ENCODE data around the gene NDUFB7. TPM values are rescaled to one million over a fixed set of nuclear protein-coding genes. Genes with fewer than 3 reads are reported as not detected.
"Not testable (repeated sequence)": the region's sequence is repeated elsewhere in the genome, so short reads cannot be mapped to it uniquely, and the experiment has no call there.

Gene NDUFB7
- total RNA-seq, 2 donors from 2014 or later = 121 to 206 TPM

DNA sequence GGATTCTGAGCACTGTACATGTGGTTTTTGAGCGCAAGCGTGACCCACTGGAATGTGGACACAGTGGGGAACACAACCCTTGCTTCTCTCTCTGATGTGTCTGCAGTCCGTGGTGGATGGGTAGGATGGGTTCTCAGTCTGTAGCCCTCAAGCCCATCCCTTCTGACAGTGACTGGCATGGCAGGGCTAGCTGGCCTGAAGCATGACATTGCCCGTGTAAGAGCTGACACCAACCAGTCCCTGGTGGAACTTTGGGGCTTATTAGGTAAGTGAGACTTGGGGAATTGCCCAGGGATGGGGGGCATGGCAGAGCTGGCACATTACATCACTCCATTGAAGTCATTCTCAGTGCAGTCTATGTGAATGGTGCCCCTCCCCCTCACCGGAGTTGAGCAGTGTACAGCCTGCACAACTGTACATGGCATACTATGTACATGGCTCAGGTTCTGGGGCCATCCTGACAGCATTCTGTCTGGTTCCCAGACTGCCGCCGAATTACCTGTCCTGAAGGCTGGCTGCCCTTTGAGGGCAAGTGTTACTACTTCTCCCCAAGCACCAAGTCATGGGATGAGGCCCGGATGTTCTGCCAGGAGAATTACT lies 27.8 kb upstream of the NDUFB7 start:
- H3K4me1 ChIP-seq = no peaks in the 10 kb centered on the region
- H3K4me3 ChIP-seq = no peak overlapping the region
- H3K36me3 ChIP-seq (replicated peaks in 1 of 2; ENCODE audit: insufficient read depth in 1 of 2, low read depth in 2 of 2) = no peaks in the 10 kb centered on the region
- no peak for TF ChIP-seq POLR2A (IDR thresholded peaks at IDR 0.05)
- TF ChIP-seq, protein P1, sequence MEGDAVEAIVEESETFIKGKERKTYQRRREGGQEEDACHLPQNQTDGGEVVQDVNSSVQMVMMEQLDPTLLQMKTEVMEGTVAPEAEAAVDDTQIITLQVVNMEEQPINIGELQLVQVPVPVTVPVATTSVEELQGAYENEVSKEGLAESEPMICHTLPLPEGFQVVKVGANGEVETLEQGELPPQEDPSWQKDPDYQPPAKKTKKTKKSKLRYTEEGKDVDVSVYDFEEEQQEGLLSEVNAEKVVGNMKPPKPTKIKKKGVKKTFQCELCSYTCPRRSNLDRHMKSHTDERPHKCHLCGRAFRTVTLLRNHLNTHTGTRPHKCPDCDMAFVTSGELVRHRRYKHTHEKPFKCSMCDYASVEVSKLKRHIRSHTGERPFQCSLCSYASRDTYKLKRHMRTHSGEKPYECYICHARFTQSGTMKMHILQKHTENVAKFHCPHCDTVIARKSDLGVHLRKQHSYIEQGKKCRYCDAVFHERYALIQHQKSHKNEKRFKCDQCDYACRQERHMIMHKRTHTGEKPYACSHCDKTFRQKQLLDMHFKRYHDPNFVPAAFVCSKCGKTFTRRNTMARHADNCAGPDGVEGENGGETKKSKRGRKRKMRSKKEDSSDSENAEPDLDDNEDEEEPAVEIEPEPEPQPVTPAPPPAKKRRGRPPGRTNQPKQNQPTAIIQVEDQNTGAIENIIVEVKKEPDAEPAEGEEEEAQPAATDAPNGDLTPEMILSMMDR (IDR thresholded peaks at IDR 0.05) = no peak
- intact Hi-C loops (cut with DNase I) = no loop called here
- ATAC-seq (no peak), DNase-seq (no peak)
- no peak overlapping the region for H3K27ac ChIP-seq
- peaks cover 0 to 3% (median 0%) of the 10 kb centered on the region in 3 donors for H3K9me3 ChIP-seq
- no peaks in the 10 kb centered on the region for H3K27me3 ChIP-seq
- WGBS, 2 donors = 69 to 83% methylated on average over 5 to 8 of the region's 8 CpGs

DNA sequence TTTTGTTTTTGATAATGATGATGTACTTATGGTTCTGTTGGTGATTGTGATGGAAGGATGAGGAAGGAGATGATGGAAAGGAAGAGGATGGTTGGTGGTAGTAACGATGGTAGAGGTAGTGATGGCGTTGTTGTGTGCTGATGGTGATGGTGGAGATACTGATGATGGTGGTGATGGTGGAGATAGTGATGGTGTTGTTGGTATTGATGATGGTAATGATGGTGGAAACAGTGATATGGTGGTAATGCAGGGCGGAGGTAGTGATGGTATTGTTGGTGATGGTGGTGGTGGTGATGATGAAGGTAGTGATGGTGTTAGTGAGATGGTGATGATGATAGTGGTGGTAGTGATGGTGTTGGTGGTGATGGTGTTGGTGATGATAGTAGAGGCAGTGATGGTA lies 23.7 kb upstream of the NDUFB7 start:
- intact Hi-C loops (cut with DNase I) = no loop called here
- DNase-seq (no peak), ATAC-seq (no peak)
- H3K4me3 ChIP-seq = no peak overlapping the region
- H3K9me3 ChIP-seq = no peaks in the 10 kb centered on the region
- WGBS, 2 donors = 54 to 69% methylated on average over 3 of the region's 3 CpGs
- no peaks in the 10 kb centered on the region for H3K36me3 ChIP-seq (replicated peaks in 1 of 2; ENCODE audit: insufficient read depth in 1 of 2, low read depth in 2 of 2)
- no peaks in the 10 kb centered on the region for H3K27me3 ChIP-seq
- H3K27ac ChIP-seq = no peak overlapping the region
- TF ChIP-seq POLR2A (IDR thresholded peaks at IDR 0.05) = no peak
- TF ChIP-seq, protein P1 (IDR thresholded peaks at IDR 0.05) = no peak
- H3K4me1 ChIP-seq = no peaks in the 10 kb centered on the region

DNA sequence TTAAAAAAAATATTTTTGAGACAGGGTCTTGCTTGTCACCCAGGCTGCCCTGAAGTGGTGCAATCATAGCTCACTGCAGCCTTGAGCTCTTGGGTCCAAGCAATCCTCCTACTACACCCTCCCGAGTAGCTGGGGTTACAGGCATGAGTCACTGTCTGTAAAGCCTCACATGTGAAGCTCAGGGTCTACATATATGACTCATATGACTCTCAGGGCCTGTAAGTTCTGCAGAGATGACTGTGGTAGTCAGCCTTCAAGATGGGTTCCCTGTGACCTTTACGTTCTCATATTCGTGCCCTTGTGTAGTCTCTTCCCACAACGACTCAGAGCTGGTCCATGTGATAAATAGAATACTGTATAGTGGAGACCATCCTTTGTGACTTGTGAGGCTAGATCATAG lies 17.6 kb upstream of the NDUFB7 start:
- H3K36me3 ChIP-seq (replicated peaks in 1 of 2; ENCODE audit: insufficient read depth in 1 of 2, low read depth in 2 of 2); ATAC-seq; intact Hi-C loops (cut with DNase I); H3K4me1 ChIP-seq; H3K27ac ChIP-seq; H3K27me3 ChIP-seq; H3K4me3 ChIP-seq; H3K9me3 ChIP-seq; DNase-seq: not testable (repeated sequence)
- WGBS, 2 donors = 39% methylated on average over 3 of the region's 4 CpGs; no CpG with 5 or more reads in 1 of the 2 donors

DNA sequence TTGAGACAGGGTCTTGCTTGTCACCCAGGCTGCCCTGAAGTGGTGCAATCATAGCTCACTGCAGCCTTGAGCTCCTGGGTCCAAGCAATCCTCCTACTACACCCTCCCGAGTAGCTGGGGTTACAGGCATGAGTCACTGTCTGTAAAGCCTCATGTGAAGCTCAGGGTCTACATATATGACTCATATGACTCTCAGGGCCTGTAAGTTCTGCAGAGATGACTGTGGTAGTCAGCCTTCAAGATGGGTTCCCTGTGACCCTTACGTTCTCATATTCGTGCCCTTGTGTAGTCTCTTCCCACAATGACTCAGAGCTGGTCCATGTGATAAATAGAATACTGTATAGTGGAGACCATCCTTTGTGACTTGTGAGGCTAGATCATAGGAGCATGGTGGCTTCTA lies 13.3 kb upstream of the NDUFB7 start:
- H3K9me3 ChIP-seq; ATAC-seq; H3K27me3 ChIP-seq; H3K4me3 ChIP-seq; intact Hi-C loops (cut with DNase I); H3K36me3 ChIP-seq (replicated peaks in 1 of 2; ENCODE audit: insufficient read depth in 1 of 2, low read depth in 2 of 2); H3K27ac ChIP-seq; H3K4me1 ChIP-seq; DNase-seq: not testable (repeated sequence)
- 20 to 38% methylated on average over 2 to 3 of the region's 3 CpGs for WGBS, 2 donors

DNA sequence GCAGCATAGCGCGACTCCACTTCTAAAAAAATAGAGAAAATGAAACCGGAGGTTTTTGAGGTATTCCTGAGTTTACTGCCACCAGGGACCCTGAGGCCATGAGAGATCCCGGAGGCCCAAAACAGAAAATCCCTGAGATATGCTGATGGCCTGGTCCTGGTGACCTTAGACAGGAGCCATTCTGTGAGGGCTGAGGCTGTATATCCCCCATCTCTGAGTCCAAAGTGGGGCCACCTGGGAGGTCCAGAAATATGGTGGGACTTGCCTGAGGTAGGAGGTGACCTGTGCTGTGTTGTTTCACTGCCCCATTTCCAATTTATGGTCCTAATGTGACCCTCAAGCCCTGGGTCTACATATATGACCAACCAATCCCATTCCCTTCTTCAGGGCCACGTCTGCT lies 12.5 kb upstream of the NDUFB7 start:
- ATAC-seq; H3K36me3 ChIP-seq (replicated peaks in 1 of 2; ENCODE audit: insufficient read depth in 1 of 2, low read depth in 2 of 2); DNase-seq; intact Hi-C loops (cut with DNase I); H3K4me3 ChIP-seq; H3K27me3 ChIP-seq; H3K27ac ChIP-seq; H3K9me3 ChIP-seq; H3K4me1 ChIP-seq: not testable (repeated sequence)
- 66 to 71% methylated on average over 4 of the region's 5 CpGs for WGBS, 2 donors

DNA sequence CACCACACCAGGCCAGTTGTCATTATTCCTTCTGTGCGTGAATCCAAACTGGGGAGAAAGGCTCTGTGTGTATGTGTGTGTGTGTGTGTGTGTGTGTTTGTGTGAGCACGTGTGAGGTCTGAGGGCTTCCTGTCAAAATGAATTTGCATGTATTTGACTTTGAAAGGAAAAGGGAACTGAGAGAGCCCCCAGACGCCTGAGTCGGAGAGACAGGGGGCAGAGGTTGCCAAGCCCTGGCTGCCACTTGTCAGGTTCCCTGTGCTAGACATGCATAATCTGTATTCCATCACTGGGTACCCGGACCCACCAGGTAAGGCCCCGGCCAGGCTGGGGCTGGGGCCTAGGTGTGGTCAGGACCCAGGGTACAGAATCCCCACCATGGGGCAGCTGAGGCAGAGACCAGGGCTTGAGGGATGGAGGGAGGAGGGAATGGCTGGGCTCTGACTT lies 11.1 kb upstream of the NDUFB7 start, which contains the start of gene CLEC17A:
Gene CLEC17A, plus strand, starts transcription at position 191 of the 447 bp plus-strand sequence. Its CDS starts 77 bp downstream, at position 268.
- ATAC-seq (no peak), DNase-seq (no peak)
- Histone ChIP-seq H3K4me3 (no peak within 1 kb of the TSS), H3K36me3 (replicated peaks in 1 of 2; ENCODE audit: insufficient read depth in 1 of 2, low read depth in 2 of 2) (no peaks in the 10 kb centered on the region), H3K27me3 (no peaks in the 10 kb centered on the region), H3K9me3 (no peaks in the 10 kb centered on the region), H3K4me1 (no peaks in the 10 kb centered on the region), H3K27ac (no peak within 1 kb of the TSS)
- intact Hi-C loops (cut with DNase I) = no loop called here
- TF ChIP-seq POLR2A (IDR thresholded peaks at IDR 0.05) = no peak
- TF ChIP-seq, protein P1 (IDR thresholded peaks at IDR 0.05) = no peak
- 32 to 49% methylated on average over 5 to 6 of the region's 6 CpGs for WGBS, 2 donors
